Cerebellar cortex (tissue), 1 donor: Measurements from ENCODE around the gene PEAK1.
A peak's percentile ranks its signal among the peaks of the same experiment; 100 is the strongest.
"Not testable (repeated sequence)": the region's sequence is repeated elsewhere in the genome, so short reads cannot be mapped to it uniquely, and the experiment has no call there.

ENCODE experiments used
- DNase-seq: peaks from one replicate; pipeline ENCODE4 v3.0.0-alpha.2; 2015; ENCODE audit warnings: low spot score

PEAK1 gene

GRCh38 chr15:77420610-77421369 lies 886 bp upstream of the PEAK1 start, which contains the start of gene HMG20A:
Gene HMG20A, plus strand, starts transcription at chr15:77420888. Its CDS starts 37,520 bp downstream, at chr15:77458408.
- no peak for DNase-seq

- peak; percentile 27 for DNase-seq
Measured at GRCh38 chr15:77418966-77419835, 703 bp downstream of the PEAK1 start.

GRCh38 chr15:77418391-77418965 lies 1.4 kb downstream of the PEAK1 start:
- DNase-seq: peak; percentile 5

- DNase-seq: no peak
Measured at GRCh38 chr15:77417602-77418001, 2.3 kb downstream of the PEAK1 start.

GRCh38 chr15:77416954-77417353 lies 3.0 kb downstream of the PEAK1 start:
- DNase-seq: no peak

- no peak for DNase-seq
Measured at GRCh38 chr15:77416148-77416455, 3.8 kb downstream of the PEAK1 start.

- no peak for DNase-seq
Measured at GRCh38 chr15:77415450-77416147, 4.3 kb downstream of the PEAK1 start.

GRCh38 chr15:77414789-77415442 lies 5.0 kb downstream of the PEAK1 start:
- DNase-seq: no peak

- DNase-seq: no peak
Measured at GRCh38 chr15:77413699-77414349, 6.1 kb downstream of the PEAK1 start.

GRCh38 chr15:77412972-77413698 lies 6.8 kb downstream of the PEAK1 start:
- no peak for DNase-seq

- no peak for DNase-seq
Measured at GRCh38 chr15:77411619-77411976, 8.3 kb downstream of the PEAK1 start.

- no peak for DNase-seq
Measured at GRCh38 chr15:77410701-77411618, 8.9 kb downstream of the PEAK1 start.

GRCh38 chr15:77410157-77410500 lies 9.8 kb downstream of the PEAK1 start:
- DNase-seq: not testable (repeated sequence)

- DNase-seq: no peak
Measured at GRCh38 chr15:77409259-77410156, 10.4 kb downstream of the PEAK1 start.

GRCh38 chr15:77406846-77407245 lies 13.1 kb downstream of the PEAK1 start:
- no peak for DNase-seq

GRCh38 chr15:77406173-77406759 lies 13.6 kb downstream of the PEAK1 start:
- DNase-seq: not testable (repeated sequence)

GRCh38 chr15:77402740-77403379 lies 17.0 kb downstream of the PEAK1 start:
- DNase-seq: no peak

GRCh38 chr15:77400258-77400657 lies 19.6 kb downstream of the PEAK1 start:
- no peak for DNase-seq
